Muscle of back (tissue), 11 donors: ENCODE results near the gene CALML6. TPM values are rescaled to one million over a fixed set of nuclear protein-coding genes. Genes with fewer than 3 reads are reported as not detected.

Experiments
- DNase-seq, 3 donors: peaks; one replicate each; pipeline versions ENCODE4 v3.0.0 to v3.0.0-alpha.2; 2013
- polyA plus RNA-seq, 10 donors: library from polyadenylated mRNA; unstranded; fragments of 120-200 nt; gene quantifications; one replicate each; pipeline ENCODE4 v1.2.1, GENCODE V29; 2013; ENCODE audit not compliant: insufficient read length in 10 of 10

CALML6 gene
- polyA plus RNA-seq, 10 donors = 107 to 289 (median 184) TPM

GRCh38 chr1:1960480-1961196 lies 45.6 kb downstream of the CALML6 start:
- no peak for DNase-seq

DNA sequence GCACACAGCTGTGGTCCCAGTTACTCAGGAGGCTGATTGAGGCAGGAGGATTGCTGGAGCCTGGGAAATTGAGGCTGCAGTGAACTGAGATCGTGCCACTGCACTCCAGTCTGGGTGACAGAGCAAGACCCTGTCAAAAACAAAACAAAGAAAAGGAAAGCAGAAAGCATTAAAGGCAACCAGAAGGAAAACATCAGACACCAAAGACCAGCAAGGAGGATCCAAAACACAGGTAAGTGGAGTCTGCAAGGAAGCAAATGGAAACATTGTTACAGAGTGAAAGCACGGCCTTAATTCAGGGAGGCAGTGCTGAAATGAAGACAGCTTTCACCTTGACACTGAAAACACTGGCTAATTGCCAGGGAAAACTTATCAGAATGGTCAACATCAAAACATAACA lies 47.7 kb downstream of the CALML6 start:
- DNase-seq = no peak

DNA sequence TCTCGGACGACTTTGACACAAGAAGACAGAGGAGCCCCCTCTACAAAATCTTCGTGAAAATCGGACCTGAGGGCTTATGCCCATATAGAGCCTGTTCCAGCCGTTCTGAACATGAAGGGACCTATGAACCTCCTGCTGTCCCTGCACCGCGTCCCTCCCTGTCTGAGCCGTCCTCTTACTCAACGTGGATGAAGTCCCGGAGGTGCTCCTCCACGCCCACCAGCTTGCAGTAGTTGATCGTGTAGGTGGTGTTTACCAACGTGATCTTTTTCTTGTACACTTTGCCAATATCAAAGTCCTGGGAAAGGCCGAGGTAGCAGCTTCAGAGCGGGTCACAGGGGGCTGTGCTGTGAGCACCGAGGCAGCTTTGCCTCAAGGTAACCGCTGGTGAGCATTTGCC lies 48.5 kb downstream of the CALML6 start:
- no peak for DNase-seq

- DNase-seq = no peak
Observed at GRCh38 chr1:1964811-1965210, 49.8 kb downstream of the CALML6 start.

DNA sequence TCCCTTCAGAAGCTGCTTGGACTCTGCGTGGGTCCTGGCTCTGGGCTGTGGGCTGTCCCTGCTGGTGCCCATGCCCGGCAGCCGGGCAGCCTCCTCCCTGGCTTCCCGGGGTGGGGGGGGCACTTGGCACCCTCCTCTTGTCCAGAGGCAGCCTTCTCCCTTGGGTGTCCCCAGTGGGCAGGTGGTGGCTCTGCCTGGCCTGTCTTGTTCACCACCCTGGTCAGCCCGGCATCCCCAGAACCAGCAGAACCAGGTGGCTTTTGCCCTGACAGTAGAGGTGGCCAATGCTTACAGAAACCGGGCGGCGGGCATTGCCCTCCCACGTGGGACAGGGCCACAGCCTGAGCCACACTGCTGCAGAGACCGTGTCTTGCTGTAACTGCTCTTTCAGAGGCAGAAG lies 50.5 kb downstream of the CALML6 start:
- no peak for DNase-seq

DNA sequence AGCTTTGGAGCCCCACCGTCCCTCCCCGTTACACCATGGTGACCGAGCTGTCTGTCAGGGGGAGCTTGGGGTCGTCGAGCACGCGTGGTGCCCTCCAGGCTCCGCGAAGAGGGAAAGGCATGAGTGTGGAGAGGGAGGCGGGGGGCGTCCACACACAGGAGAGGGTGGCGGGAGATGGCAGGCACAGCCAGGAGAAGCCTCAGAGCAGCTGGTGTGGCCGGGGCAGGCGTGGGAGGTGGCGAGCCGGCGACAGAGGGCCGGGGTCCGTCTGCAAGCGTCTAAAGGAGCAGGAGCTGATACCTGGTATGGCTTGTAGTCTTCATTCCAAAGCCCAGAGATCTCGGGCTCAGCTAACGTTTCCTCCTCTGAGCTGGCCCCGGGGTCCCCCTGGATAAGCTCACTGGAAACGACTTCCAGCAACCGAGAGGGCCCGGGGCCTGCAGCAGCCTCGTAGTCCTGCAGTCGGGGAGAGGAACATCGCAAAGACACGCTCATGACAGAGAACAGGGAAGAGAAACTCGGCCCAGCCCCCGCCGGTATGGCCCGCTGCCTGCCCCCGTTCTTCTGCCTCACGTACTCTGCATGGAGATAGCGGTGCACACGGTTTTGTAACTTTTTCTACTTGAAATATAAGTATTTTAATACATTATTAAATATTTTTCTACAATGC lies 51.1 kb downstream of the CALML6 start:
- no peak for DNase-seq

Other genes starting within 250 kb of the CALML6 start
- gene SLC35E2B, start 222.5 kb upstream of the CALML6 start, polyA plus RNA-seq = 10 to 100 TPM; 29.1 to 61.6 (median 45.5) TPM
- 10 to 100 TPM; 16.7 to 31.9 (median 21.2) TPM for gene CDK11A, start 190.9 kb upstream of the CALML6 start, polyA plus RNA-seq
- gene NADK, start 136.8 kb upstream of the CALML6 start, polyA plus RNA-seq = 10 to 100 TPM; 25.1 to 40.0 (median 30.4) TPM
- gene GNB1, start 24.2 kb upstream of the CALML6 start, polyA plus RNA-seq = 100 to 1,000 TPM; 161 to 221 (median 178) TPM
- gene TMEM52, start 4.0 kb downstream of the CALML6 start, polyA plus RNA-seq = 10 to 100 TPM; 28.9 to 90.1 (median 70.3) TPM
- gene CFAP74, start 88.5 kb downstream of the CALML6 start, polyA plus RNA-seq = under 1 TPM in 9 of 10 donors, not detected in 1; 0.05 to 0.36 (median 0.15) TPM
- gene GABRD, start 104.1 kb downstream of the CALML6 start, polyA plus RNA-seq = 1 to 10 TPM in 4 of 10 donors, under 1 TPM in 6; 0.41 to 2.1 (median 0.93) TPM
- 1 to 10 TPM; 3.7 to 9.1 (median 6.5) TPM for gene PRKCZ, start 135.2 kb downstream of the CALML6 start, polyA plus RNA-seq